ACHN (cell line): ENCODE data around the gene TAF1D.

Experiments
- DNase-seq: peaks from one replicate; pipeline ENCODE4 v3.0.0-alpha.2; 2015
- in situ Hi-C: cut with HindIII; loops from 2 replicates; pipeline ENCODE4 v1.10.0; 2017; ENCODE audit warnings: low sequenced_read_pairs, low pct_ligation_motif_present, low pct_unique_long_range_greater_than_20kb

TAF1D gene

DNA sequence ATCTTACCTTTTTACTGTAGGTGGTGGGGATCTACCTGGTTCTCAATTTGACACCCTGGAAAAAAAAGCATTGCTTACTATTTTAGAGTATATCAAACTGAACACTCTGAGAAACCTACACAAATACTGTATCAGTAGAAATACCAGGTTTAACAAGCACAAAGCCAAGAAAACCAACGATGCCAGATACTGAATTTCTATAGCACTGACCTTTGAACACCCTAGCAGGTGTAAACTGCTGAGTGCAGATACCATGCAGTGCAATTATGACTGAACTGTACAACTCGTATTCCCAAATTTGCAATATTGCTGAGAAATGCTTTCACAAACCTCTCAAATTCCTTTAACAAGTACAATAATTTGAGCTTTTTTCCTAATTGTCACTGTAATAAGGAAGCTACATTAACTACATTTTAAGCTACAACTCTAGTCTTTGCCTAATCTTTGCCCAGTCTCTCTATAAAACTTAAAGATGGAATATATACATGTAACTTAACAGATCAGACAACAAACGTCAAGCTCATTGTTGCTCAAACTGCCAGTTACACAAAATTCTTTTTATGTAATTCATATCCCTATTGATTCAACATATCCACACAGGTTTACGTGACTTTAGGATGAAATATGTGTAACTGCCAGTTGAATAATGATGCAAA is 8.9 kb downstream of the TAF1D start:
- no peak for DNase-seq
- in situ Hi-C loops = no loop called here

DNA sequence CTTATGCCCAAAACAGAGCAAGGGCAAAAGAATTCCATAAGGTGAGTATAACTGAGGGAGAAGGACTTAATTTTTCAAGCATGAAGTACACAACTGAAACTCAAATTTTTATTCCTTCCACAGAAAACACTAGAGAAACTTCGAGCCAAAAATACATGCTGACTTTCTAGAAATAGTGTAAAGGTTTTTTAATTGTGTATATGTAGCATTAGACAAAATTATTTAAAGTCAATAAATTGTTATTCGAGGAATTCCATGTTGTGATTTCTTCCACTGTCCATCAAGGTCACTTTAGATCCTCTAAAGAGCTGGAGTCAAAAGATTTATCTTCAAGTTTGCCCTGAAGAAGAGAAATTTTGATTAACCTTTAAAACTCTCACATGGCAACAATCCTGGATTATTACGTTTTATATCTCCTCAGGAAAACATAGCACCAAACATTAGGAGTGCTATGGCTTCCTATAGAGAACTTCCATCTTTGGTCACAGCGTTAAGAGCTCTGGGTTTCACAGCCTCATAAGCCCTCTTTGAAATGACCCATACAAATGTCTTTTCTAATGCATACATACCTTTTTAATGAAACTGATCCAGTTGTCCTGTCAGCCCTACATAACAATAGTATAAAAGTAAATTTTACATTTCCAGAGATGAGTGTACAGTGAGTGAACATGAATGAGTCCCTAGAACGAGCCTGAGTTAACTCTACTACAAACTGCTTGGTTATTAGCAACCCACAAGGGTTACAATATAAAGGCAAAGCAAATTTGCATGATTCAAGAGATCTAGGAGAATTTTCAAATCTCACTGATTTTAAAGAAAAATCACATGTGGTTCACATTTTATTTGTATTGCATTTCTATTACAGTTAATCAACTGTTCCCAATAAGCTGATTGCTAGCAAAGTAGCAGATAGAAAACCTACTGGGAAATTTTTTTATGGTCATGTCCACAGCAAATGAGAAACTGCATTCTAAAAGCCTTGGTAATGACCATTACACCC is 10.9 kb downstream of the TAF1D start:
- DNase-seq = no peak
- in situ Hi-C loops = no loop called here

DNA sequence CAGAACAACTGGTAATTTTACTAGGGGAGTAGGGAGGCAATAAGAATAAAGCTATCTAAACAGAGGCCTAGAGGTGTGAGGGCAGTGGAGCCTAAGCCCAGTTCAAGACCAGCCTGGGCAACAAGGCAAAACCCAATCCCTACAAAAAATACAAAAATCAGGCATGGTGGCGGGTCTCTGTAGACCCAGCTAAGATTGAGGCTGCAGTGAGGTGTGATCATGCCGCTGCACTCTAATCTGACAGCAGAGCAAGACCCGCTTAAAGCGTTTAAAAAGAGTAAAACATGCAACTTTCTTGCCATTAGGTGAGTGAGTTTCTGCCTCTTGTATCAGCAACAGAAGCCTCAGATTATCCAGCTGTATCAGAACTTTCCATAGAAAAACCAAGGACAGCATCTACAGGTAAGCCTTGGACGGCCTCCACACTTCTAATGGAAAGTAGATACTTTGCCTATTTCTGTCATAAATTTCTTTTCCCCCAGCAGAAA is 12.1 kb downstream of the TAF1D start:
- DNase-seq = no peak
- in situ Hi-C loops = no loop called here

DNA sequence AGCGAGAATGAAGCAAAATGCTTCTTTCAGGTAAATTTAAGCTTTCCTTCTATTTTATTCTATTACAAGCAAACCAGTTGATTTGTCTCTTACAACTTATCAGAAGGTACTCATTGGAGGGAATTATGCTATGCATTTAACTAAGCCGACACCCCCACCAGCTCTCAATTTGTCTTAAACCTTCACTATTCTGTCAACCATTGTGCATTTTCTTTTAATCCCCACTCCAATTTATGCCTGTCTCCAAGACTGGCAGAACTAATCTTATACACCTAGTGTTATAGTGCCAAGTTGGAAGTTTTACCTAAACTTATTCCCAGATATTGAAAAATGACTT is 12.5 kb downstream of the TAF1D start:
- in situ Hi-C loops = no loop called here
- DNase-seq = no peak

DNA sequence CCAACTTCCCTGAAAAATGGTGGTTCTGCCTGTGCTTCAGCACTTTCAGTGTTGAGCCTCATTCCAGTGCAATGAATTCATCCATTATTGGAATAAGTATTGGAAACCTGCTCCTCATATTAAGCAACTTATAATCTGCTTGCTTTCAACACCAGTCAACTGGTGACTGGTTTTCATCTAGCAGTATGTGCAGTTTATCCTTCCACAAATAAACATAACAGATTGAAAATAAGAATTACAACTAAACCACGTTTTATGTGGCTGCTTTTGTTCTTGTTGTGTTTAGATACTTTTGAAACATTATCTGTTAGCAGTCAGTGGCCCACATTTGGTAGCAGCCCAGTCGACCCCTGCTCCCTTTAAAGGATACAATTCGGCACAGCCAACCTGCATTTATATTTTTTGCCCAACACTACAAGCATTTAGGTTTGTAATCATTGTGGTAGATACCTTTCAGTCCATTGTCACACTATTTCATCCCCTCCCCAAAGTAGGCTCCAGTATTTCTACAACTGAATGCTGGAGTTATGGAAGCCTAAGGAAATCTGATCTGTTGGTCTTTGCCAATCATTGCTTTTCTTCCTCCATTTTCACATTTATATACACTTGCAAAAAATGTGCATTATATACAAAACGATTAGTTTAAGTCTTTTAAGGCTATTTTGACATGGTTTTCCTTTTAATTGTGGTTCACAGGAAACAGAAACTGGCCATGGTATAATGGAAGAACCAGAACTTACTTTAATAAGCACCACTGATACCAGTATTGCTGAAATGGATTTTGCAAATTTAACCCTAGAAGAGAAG is 13.1 kb downstream of the TAF1D start:
- DNase-seq = no peak
- in situ Hi-C loops = no loop called here

DNA sequence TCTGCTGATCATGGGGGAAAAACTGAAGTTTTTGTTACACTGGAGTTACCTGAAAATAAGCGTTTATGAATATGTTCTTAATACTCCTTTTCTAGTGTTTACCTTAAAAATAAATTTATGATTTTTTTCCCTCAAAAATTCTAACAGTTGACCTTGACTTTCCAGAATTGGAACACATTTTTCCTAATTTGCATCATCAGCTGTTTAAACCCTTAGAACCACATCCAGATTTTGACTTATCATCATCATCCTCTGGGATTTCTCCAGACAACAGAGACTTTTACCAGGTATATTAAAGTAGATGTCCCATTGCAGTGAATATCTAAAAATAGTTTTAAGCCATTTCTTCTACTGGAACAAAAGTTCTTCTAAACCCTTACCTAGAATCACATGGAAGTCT is 17.2 kb downstream of the TAF1D start:
- no peak for DNase-seq
- in situ Hi-C loops = no loop called here

DNA sequence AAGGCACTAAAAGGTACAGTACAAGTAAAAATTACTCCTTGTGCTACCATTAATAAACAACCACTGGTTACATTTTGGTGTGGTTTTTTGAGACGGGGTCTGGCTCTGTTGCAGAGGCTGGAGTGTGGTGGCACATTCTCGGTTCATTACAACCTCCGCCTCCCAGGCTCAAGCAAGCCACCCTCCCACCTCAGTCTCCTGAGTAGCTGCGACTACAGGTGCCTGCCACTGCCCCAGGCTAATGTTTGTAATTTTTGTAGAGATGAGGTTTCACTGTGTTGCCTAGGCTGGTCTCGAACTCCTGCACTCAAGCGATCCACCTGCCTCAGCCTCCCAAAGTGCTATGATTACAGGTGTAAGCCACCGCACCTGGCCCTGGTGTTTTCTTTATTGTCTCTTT is 20.8 kb downstream of the TAF1D start:
- in situ Hi-C loops = no loop called here

DNA sequence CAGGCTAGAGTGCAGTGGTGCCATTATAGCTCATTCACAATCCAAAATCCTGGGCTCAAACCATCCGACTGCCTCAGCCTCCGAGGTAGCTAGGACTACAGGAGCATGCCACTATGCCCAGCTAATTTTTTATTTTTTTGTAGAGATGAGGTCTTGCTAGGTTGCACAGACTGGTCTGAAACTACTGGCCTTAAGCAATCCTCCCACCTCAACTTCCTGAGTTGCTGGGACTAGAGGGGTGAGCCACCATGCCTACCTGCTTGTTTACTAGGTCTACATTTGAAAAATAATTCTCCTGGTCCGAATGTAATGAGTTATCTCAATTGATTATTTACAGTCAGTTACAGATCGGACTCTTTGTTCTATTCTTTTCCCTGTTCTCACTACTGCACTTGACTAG is 22.0 kb downstream of the TAF1D start:
- no peak for DNase-seq
- in situ Hi-C loops = no loop called here

More for the DNA sequence above, 20.8 kb downstream of the TAF1D start:
- DNase-seq = no peak

DNA sequence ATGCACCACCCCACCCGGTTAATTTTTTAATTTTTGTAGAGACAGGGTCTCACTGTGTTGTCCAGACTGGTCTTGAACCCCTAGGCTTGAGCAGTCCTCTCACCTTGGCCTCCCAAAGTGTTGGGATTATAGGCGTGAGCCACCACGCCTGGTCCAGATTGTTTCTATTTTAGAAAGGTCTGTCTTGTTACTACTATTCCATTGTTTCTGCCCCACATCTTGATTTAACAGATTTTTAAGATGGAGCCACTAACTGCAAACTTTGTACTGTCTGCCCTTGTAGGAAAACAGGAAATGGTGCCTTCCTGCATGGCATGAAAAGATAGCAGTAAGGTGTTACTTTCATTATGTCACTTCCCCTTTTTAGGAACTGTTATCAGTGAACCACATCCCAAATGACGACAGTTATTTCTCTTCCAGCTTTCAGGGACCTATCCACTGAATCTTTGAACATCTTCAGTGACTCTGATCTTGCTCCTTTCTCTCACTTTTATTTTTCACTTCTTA is 23.2 kb downstream of the TAF1D start:
- DNase-seq = no peak

DNA sequence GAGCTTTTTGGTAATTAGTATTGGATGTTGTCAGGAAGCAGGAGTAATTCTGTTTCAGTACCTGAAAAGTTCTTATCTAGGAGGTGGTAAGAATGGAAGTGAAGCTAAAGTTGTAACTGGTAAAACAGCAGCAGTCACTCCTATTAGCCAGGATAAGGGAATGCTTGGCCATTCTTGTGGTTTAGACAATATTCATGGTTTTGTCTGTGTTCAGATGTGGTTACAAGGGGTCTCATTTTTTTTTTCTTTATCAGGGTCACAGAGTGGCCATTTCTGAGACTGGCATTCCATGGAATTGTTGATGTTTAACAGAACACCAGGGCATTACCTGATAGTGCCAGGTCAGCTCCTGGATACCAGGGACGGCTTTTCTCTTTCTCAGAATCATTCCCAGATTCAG is 23.8 kb downstream of the TAF1D start:
- in situ Hi-C loops = no loop called here
- DNase-seq = no peak

More for the DNA sequence above, 23.2 kb downstream of the TAF1D start:
- in situ Hi-C loops = no loop called here

DNA sequence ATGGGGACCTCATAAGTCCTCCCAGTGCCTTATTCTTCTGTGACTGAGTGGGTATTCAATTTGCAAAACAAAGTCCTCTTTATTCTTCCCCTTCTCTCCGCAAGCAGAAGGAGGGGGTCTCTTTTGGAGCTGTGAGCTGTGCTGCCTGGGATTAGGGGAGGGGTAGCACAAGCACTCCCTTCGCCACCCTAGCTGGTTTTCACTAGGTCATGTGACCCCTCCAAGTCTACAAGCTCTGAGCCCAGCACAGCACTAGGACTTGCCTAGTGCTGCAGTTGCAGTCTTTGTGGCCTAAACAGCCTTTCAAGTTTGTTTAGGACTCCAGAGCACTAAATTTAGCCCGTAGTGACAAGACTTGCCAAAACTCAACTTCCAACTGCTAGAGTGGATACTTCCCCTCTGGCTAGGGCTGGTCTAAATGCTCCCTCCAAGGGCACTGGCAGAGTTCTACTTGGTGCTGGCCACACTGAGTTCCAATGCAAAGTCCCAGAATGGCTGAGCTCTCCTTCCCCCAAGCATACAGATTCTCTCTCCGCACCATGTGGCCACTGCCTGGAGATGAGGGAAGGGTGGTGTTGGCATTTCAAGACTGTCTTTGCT is 25.4 kb downstream of the TAF1D start:
- in situ Hi-C loops = no loop called here
- no peak for DNase-seq

DNA sequence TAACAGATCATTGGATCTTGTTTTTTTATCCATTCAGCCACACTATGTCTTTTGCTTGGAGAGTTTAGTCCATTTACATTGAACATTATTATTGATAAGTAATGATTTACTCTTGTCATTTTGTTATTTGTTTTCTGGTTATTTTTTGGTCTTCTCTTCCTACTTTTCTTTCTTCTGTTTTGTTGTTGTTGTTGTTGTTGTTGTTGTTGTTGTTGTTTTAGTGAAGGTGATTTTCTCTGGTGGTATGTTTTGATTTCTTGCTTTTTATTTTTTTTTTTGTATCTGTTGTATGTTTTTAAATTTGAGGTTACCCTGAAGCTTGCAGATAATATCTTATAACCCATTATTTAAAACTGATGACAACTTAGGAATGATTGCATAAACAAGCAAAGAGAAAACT is 28.6 kb downstream of the TAF1D start:
- no peak for DNase-seq
- in situ Hi-C loops = no loop called here

DNA sequence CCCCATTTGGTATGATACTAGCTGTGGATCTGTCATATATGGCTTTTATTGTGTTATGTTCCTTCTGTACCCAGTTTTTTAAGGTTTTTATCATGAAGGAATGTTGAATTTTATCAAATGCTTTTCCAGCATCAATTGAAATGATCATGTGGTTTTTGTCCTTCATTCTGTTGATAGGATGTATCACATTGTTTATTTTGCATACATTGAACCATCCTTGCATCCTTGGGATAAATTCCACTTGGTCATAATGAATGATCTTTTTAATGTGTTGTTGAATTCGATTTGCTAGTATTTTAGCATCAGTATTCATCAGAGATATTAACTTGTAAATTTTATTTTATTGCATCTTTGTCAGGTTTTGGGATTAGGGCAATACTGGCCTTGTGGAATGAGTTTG is 31.1 kb downstream of the TAF1D start:
- in situ Hi-C loops = no loop called here
- DNase-seq = no peak

DNA sequence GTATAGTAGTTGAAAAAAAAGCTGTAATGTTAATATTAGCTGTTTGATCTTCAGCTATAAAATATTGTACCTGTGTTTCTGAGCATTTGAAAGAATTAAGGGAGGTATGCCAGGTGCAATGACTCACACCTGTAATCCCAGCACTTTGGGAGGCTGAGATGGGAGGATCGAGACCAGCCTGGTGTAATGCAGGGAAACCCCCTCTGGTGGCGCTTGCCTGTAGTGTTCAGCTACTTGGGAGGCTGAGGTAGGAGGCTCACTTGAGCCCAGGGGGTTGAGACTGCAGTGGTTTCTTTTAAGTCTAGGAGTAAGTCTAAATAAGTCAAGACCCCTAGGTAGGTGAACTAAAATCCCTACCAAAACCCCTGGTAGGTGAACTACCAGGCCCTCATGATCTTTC is 37.1 kb downstream of the TAF1D start:
- DNase-seq = no peak
- in situ Hi-C loops = no loop called here

DNA sequence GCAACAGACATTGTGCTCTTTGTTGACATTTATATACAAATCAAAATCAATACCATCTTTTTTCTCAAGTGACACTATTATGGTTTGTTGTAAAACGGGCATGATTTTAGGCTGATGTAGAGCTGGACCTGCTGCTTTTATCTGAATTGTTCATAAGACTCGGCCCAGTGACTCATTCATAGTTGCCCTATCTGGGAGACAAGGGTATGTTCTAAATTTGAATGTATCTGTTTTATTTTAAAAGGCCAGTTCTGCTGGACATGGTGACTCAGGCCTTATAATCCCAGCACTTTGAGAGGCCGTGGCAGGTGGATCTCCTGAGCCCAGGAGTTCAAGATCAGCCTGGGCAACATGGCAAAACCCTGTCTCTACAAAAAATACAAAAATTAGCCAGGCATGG is 40.5 kb downstream of the TAF1D start:
- DNase-seq = no peak
- in situ Hi-C loops = no loop called here

DNA sequence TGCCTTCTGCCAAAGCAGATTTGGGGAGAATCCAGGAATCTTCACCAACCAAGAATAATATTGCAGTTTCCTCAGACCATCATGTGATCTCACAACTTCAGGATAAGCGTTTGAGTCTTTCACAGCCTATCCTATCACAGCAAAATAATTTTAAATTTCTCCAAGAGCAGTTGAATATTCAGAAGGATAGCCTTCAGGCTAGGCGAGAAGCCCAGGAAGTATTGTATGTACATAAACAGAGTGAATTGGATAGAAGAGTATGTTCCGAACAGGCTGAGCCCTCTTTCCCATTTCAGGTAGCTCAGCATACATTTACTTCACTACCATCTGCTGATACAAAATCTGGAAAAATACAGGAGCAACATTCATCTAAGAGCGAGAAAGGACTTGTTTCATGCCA is 43.7 kb downstream of the TAF1D start:
- DNase-seq = no peak
- in situ Hi-C loops = no loop called here

DNA sequence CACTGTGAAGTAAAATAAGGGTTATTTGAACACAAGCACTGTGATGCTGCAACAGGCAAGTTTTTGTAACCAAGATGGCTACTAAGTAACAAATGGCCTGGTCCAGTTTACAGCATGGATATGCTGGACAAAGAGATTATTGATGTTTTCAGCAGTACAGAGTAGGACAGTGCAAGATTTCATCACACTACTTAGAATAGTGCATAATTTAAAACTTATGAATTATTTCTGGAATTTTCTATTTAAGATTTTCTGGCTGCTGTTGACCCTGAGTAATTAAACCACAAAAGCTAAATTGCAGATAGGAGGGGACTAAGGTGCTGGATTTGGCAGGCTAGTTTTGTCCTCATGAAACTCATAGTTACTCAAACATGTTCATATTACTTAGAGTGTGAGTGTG is 46.7 kb downstream of the TAF1D start:
- in situ Hi-C loops = no loop called here
- DNase-seq = no peak

DNA sequence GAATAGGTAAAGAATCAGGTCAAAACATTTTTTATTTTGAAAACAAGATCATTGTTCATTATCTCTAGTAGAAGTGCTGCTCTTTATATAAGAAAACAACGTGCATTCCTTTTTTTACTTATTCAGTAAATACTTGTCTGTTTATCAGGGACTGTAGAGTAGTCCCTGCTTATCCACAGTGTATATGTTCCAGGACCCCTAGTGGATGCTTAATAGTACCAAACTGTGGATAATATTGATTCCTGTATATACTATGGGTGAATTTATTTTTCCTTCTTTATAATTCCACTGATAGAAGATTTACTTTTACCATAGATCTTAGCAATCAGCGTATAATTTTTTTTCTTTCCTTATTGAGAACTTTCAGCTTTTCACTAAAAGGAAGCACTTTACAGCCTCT is 47.2 kb downstream of the TAF1D start:
- in situ Hi-C loops = no loop called here
- DNase-seq = peak; percentile 2

DNA sequence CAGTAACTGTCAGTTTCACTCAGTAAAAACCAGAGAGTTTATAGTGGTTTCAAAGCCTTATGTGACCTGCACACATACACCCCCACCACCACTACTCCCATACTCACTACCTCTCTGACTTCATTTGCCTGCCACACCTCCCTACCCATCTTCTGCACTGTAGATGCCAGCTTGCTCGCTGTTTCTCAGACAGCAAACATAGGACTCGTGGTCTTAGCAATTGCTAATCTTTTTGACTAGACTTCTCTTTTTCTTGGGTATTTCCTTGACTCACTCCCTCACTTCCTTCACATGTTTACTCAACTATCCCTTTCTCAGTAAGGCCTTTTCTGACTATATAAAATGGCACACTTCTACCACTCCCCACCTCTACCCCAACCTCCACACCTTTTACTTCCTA is 52.1 kb downstream of the TAF1D start:
- no peak for DNase-seq
- in situ Hi-C loops = no loop called here
